SK-N-DZ (cell line): ENCODE data around the gene GABARAP.
A peak's percentile ranks its signal among the peaks of the same experiment; 100 is the strongest.
"Not testable (repeated sequence)": the region's sequence is repeated elsewhere in the genome, so short reads cannot be mapped to it uniquely, and the experiment has no call there.

Experiments used
- DNase-seq: peaks from one replicate; pipeline ENCODE4 v3.0.0-alpha.2; 2015; ENCODE audit warnings: low spot score

GABARAP gene

DNA sequence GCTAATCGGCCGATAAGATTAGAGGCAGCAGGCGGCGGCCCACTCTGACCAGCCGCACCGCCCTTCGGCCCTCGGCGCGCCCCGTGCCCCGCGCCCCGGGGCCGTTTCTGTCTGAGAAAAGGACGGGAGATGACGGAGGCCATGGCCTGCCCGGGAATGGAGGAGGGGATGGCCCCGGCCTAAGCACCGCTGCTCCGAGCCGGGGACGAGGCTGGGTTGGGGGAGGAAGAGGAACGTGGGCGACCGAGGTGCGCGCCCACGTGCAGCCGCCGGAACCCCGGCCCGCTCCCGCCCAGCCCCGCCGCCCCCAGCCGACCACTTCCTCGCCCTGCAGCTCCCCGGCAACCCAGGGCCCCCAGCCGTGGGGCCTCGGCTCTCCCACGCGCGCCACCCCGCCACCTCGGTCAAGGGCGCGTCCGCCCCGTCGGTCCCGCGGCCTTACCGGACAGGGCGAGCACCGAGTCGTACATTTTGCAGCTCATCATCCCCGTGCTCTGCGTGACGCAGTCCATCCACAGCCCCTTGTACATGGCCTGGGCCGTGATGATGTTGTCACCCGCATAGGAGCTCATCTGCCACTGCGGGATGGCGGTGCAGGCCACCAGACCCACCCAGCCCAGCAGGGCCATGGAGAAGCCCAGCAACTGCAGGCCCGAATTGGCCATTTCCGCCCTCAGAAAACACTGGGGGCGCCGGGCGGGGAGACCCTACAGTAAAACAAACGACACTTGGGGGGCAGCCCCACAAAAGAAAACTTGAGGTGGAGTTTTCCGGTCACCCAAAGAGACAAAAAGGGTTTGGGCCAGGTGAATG is 19.3 kb upstream of the GABARAP start:
- no peak for DNase-seq

DNA sequence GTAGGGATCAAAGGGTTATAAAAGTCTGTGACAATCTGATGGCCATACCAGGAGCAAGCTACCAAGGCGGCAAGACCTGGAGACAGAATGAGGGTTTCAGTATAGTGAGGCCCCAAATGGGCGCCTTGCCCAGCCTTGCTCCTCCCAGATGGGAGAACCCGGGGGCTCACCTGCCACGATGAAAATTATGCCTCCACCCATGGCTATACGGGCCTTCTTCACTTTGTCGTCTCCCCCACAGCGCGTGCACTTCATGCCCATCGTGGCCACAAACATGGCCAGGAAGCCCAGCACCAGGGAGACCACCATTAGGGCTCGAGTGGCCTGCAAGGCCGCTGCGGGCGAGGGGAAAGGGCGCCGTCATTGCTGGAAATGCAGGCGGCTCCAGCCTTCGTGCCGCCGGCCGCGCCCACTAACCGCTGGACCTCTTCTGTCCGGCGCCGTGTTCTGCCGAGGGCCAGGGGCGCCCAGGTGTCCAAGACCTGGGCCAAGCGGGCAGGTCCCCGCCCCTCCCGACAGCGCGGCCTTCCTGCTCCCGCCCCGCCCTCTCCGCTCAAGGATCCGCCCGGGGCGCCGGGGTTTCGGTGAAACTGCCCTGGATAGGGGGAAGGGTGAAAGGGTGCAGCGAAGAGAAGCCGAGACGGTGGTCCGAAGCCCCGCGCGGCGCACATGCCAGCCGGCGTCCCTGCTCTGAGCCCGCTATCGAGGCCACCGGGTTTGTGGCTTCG is 18.6 kb upstream of the GABARAP start:
- no peak for DNase-seq

DNA sequence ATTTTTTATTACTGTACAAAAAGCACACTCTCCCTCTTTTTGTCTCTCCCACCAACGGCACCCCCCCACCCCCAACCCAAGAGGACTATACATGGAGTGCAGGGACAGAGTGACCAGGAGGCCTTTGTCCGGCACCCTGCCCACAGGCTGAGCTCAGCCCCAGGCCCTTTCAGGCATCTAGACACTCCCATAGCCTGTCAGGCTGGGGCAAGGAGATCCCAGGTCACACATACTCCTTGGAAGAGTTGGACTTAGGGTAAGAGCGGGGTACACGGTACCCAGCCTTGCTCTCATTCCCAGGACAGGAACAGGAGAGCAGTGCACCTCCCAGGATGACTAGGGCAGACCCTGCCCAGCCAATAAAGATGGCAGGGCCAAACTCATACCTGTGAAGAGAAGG is 17.9 kb upstream of the GABARAP start:
- DNase-seq, result no peak

DNA sequence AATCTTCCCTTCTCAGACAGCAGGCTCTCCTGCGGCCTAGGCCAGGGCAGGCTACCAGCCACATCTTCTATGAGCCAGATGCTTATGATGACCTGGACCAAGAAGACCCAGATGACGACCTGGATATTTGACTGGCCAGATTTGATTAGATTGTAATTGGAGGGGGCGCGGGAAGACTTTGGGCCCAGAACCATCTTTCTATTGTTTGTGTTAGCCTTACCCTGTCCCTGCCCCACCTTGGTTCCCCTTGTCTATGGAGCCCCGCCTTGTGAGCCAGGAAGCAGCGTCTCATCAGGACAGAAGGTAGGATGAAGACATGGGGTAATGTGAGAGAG is 17.3 kb upstream of the GABARAP start:
- DNase-seq, result no peak

DNA sequence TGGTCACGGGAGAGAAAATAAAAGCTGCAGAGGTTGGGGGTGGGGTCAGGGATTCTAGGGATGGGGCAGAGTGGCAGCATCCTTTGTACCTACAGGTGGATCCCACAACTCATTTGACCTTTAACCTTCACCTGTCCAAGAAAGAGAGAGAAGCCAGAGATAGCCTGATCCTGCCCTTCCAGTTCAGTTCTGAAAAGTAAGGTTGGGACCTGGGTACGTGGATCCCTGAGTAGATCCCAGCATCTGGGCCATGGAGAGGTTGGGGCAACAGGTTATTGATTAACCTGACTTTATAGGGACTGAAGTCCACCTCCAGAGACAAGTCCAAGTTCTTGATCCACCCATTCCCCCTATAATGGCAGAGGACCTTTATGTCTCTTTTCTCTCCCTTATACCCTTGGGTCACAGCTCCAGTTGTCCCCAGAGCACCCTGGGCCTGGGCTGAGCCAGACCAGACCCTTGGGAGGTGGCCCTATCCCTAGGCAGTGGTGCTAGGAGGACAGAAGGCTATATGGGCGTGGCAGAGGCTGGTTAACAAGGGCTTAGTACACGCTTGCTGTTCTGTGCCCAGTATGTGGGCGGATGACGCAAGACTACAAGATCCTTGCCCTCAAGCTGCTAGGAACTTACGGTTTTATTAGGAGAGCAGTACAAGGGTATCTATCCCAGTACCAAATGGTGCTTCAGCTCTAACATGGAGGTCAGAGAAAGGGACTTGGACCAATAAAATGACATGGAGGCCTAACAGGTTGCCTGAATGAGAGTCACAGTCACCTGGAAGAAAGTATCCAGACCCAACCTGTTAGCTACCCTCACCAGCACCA is 16.7 kb upstream of the GABARAP start:
- no peak for DNase-seq

DNA sequence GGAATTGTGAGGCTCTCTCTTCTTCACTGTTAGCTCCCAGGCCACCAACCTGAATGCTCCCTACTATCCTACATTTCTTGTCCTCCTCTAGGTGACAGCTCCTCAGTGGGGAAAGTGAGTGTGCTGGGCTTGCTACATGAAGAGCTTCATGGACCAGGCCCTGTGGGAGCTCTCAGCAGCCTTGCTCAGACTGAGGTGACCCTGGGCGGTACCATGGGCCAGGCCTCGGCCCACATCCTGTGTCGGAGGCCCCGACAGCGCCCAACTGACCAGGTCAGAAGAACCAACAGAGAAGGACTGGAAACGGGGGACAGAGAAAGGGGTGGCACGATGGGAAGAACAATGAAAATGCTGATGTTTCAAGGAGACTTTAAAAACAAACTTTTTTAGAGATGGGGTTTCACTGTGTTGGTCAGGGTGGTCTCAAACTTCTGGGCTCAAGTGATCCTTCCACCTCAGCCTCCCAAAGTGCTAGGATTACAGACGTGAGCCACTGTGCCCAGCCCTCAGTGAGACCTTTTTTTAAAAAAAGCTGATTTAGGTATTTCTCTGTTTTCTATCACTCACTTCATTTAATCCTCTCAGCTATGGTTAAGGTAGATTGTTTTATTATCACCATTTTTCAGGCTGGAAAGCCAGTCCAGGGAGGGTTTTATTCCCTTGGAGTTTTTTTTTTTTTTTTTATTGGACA is 14.7 kb upstream of the GABARAP start:
- no peak for DNase-seq

DNA sequence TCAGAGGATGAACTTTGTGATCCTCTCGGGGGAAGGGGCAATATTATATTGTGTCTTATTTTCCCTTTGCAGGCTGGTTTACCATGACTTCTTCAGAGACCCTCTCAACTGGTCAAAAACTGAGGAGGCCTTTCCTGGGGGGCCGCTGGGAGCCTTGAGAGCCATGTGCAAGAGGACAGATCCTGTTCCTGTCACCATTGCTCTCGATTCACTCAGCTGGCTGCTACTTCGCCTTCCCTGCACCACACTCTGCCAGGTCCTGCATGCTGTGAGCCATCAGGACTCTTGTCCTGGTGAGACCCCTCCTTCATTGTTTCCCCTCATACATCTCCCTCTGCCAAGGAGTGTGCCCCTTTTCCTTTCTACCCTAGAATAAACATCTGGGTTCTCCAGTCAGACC is 12.3 kb upstream of the GABARAP start:
- DNase-seq, result no peak

DNA sequence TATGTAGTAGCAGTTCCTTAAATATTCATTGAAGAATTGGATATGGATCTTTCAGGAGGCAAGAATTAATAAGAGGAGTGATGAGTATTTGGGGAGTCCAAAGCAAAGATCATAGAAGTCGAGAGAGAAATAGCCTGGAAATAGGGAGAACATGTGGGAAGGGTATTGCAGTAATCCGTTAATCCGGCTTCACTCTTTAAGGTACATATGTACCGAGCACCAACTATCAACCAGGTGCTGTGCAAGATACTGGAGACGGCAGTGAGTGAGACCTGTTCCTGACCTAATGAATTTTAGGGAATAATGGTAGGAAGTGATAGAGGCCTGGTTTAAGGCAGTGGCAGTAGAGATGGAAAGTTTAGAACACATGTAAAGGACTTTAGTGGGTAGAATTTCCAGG is 10.8 kb upstream of the GABARAP start:
- DNase-seq, result no peak

DNA sequence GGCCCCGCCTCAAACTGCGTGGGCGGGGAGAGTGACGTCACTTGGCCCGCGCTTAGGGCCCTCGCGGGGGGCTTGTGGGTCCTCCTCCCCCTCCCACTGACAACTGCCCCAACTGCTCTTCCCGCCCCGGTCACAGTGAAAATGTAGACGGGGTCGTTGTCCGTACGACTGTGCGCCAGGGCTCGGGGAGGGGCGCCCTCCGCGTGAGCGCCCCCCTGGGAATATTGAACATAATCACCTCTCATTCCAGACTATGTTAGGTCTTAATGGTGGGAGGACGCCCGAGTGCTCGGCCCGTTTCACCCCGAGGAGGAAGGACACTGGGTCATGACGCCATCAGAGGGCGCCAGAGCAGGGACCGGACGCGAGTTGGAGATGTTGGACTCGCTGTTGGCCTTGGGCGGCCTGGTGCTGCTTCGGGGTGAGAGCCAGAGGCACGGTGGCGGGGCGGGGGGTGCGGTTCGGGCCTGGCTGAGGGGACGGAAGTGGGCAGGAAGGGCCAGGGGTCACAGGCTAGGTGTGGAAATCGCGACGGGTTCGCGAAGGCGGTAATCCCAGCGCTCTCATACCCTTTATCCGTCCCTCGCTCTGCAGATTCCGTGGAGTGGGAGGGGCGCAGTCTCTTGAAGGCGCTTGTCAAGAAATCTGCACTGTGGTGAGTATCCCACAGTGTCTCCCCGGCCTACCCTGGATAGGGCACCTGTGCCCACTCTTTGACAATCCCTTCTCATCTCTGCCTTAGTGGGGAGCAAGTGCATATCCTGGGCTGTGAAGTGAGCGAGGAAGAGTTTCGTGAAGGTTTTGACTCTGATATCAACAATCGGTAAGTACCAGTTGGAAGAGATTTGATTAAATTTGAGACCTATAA is 10.2 kb upstream of the GABARAP start, which contains the start of gene ELP5:
Gene ELP5 (plus strand): TSS at position 40 of the 868 bp plus-strand sequence. CDS start 336 bp downstream, at position 376.
- DNase-seq, result peak; percentile 98

DNA sequence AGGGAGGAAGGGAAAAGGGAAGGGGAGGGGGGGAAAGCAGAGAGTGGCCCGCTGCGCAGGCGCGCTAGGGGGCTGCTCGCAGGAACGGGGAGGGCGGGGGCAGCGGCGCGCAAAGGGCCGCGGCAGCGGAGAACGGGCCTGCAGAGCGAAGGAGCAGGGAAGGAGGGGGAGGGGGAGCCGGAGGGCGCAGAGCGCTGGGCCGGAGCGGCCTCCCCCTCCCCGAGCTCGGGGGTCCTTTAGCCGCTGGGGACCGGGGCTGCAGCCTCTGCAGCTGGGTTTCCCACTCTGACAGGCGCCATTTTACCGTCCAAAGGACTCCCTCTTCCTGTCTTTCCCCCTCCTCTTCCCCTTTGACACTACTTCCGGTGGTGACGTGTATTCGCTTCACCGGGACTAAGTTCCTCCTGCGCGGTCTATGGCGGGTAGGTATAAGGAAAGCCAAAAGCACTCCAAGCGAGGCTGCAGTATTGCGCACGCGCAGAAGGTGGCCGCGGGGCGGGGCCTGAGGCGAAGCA is 9.5 kb upstream of the GABARAP start, which contains the start of gene CTDNEP1:
Gene CTDNEP1 (minus strand): TSS at position 74 of the 515 bp plus-strand sequence. CDS start 438 bp downstream, outside the sequence.
- DNase-seq, result peak; percentile 100

DNA sequence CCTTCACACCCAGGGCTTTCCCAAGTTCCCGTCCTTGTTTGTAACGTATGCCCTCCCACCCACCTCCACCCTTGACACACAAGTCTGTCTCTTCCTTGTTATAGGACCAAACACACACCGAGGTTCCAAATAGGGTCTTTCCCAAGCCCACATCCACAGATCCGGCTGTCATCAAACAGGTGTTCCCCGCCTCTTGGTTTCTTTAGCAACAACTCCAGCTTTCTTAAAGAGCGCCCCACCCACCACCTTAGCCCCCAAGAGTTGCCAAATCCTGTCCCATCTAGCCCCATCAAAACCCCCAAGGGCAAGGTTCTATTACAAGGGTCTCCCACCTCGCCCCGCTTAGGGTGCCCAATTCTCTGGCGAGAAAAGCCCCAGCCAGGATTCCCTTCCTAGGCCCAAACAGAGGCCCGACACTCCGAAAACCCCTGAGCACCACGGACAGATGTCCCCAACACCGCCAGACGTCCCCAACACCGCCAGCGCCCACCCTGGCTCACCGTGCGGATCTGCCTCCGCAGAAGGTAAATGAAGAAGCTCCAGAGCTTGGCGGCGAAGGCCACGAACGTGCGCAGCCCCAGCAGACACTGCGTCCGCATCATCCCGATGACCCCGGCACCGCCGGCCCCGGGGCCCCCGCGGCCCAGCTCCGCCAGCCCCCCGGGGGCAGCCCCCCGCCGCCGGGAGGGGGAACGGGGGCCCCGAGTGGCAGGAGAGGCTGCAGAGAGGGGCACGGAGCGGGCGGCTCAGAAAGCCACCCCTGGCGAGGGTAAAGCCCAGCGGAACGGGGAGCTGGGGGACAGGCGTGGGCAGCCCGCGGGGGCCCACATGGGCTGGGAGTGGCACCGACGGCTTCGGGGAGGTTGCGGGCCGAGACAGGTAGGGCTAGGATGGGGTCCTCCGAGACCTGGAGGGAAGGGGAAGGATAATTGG is 8.7 kb upstream of the GABARAP start:
- no peak for DNase-seq

DNA sequence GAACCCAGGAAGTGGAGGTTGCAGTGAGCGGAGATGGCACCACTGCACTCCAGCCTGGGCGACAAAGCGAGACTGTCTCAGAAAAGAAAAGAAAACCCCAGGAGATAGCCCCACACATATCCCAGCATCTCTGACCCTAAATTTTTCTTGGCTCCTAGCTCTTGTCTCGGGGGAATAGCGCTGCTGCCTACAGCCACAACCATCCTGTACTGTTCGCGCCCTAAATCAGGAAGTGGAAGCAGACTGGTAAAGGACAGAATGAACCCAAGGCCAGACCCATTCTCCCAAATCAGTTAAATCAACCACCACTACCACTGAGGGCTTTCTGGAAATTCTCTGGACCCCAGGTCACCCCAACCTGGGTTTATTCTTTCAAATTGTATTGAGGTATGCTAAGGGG is 7.6 kb upstream of the GABARAP start:
- DNase-seq, result no peak

DNA sequence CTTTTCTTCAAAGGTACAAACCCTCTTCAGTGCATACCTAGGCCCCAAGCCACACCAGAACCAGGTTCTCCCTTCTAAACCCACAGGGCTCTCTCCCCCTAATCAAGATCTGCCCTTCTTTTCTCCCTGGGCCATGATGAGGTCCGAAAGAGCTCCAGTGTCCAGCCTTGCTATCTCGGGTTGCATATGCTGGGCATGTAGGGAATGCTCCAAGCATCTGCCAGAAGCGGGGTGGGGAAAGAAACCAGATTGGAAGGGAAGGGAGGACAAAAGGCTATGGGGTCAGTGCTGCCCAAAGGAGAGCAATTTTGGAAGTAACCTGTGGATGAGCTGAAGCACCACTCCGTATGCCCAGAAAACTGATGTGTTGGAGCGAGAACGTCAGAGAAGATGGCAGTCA is 7.0 kb upstream of the GABARAP start:
- DNase-seq, result no peak

DNA sequence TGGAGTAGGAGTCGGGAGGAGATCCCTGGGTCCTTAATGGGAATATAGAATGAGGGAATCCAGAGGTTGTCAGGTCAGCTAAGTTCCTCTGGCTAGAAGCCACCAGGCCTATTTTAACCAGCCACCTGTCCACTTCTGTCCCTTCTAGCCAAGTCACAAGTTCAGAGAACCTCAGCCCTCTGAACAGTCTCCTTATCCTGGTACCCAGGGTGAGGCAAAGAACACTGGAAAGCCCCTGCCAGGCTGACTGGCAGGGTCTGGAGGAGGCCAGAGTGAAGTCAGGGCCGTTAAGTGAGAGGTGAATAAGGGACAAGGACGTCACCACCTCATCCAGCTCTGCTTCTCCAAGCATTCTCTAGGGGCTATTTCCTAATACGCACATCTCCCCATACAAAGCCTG is 6.5 kb upstream of the GABARAP start:
- DNase-seq, result no peak

DNA sequence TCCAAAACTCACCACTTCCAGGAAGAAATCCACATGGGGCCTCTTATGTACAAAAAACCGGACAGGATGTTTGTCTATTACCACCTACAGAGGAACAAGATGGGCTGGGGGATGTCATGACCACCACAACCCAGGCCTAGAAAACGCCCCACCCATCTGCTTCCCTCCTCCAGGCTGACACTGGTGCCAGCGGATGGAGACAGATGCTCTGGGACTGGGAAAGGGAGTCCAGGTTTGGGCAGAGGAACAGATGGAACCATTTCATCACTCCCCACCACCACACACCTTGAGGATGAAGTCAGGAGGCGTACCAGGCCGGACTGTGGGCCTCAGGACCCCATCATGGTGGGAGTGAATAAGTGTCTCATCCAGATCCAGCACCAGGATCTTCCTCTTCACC is 4.5 kb upstream of the GABARAP start:
- DNase-seq, result no peak

DNA sequence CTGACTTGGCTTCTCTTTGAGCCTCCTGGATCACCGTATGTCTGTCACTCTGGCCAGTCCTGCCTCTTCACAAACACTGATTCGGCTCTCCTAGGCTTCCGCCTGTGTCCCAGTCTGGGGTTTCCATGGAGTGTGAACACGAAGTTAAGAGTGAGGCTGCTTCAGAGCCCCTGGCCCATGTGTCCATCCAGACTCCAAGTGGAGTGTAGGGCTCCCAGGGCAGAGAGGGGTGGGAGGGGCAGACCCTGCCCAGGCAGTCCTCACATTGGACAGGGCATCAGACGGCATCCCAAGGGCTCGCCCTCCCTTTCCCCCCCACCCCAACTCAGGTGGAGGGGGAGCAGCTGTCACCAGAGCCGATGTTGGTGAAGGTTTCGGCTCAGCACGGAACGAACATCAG is 1.6 kb upstream of the GABARAP start:
- DNase-seq, result not testable (repeated sequence)

DNA sequence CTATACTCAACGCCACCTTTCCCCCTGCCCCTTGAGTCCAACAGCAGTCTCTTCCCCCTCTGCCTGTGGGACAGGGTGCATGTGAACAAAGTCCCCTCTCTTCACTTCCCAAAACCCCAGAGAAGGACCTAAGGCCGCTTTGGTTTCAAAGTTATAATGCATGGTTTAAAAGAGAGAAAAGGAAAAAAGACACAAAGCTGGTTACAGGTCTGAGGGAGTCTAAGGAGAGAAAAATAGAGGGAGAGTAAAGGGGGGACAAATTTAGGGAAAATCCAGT is 1.1 kb upstream of the GABARAP start:
- DNase-seq, result no peak

DNA sequence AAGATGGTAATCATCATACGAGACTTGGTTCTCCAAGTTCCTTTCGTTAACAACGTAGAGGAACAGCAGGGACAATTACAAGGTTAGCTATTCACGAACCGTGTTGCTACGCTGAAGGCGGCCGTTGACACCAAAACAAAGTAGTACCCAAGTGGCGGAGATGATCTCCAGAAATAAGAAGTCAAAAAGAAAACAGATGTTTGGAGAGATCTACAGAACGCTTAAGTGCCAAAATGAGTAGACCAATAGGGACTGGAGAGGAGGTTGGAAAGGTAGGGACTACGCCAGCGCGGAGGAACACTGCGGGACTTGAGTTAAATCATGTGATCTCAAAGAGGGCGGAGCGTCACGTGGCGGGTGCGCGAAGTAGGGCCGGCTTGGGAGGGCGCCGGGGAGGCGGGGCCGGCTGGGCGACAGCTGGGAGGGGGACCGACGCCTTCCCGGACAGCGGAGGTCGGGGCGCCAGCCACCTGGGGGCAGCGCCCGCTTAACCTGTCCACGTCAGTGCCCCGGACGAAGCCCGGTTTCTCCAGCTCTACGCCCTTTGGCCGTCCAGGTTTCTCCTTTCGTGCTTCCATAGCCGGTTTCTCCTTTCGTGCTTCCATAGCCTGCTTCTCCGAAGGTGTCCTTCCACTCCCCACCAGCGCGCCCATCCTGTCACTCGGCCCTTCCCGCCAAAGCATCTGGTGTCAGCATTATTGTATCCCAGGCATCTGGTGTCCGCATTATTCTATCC is 636 bp upstream of the GABARAP start:
- DNase-seq, result peak; percentile 98
